Fibroblast of villous mesenchyme (primary cell): ENCODE measurements around the gene DIAPH1. TPM values are rescaled to one million over a fixed set of nuclear protein-coding genes. Genes with fewer than 3 reads are reported as not detected.

Experiments
- DNase-seq: peaks from one replicate; pipeline ENCODE4 v3.0.0-alpha.2; 2010; ENCODE audit warnings: low read depth
- H3K4me3 ChIP-seq: 2 replicates; pipeline ENCODE4 v1.5.1; 2011; ENCODE audit warnings: low read depth, mild to moderate bottlenecking, low read length
- total RNA-seq: library from RNA; depleted of rRNA; stranded (reverse); fragments of >200 nt; gene quantifications from 2 replicates; pipeline ENCODE4 v1.2.3, GENCODE V29; 2012
- TF ChIP-seq, protein P1 (sequence below): IDR thresholded peaks from 2 replicates; pipeline ENCODE4 v1.5.1; 2012; ENCODE audit warnings: low read depth, mild to moderate bottlenecking, low read length; ENCODE audit not compliant: insufficient read depth

The DIAPH1 gene
- total RNA-seq, 1 donor: 26.8 TPM

DNA sequence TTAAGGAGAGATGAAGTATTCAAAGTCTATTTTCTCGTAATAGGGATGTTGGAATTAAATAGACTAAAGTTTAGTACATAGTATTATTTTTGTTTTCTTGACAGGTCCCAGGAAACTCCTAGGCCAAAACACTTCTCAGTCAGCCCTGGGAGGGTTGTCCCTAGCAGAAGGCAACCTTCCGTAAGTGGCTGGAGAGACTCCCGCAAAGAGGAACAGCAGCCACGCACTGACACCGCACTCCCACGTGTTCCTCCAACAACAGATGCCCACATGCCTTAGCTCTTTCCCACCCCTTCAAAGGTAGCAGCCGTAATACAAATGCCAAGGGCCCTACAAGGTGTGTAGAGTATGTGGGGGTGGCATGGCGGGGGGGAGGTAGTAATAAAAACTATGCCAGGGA is 101.5 kb downstream of the DIAPH1 start:
- no peak for DNase-seq
- TF ChIP-seq, protein P1, sequence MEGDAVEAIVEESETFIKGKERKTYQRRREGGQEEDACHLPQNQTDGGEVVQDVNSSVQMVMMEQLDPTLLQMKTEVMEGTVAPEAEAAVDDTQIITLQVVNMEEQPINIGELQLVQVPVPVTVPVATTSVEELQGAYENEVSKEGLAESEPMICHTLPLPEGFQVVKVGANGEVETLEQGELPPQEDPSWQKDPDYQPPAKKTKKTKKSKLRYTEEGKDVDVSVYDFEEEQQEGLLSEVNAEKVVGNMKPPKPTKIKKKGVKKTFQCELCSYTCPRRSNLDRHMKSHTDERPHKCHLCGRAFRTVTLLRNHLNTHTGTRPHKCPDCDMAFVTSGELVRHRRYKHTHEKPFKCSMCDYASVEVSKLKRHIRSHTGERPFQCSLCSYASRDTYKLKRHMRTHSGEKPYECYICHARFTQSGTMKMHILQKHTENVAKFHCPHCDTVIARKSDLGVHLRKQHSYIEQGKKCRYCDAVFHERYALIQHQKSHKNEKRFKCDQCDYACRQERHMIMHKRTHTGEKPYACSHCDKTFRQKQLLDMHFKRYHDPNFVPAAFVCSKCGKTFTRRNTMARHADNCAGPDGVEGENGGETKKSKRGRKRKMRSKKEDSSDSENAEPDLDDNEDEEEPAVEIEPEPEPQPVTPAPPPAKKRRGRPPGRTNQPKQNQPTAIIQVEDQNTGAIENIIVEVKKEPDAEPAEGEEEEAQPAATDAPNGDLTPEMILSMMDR: no peak
- no peak overlapping the region for H3K4me3 ChIP-seq

DNA sequence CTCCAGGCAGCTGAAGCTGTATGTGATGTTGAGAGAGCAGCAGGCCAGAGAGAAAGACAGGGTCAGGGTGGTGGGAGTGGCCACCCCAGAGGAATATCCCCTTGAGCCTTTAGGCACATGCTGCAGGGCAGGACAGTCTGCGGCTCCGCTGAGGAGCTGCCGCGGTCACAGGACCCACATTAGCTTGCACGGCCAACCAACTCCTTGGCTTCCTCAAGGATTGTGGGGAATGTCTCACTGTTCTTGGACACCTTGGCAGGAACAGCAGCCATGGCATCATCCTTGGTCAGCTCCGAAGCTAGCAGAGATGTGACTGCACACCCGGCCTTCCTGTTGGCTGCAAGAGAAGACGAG is 102.2 kb downstream of the DIAPH1 start:
- no peak overlapping the region for H3K4me3 ChIP-seq
- no peak for DNase-seq
- TF ChIP-seq, protein P1: no peak

DNA sequence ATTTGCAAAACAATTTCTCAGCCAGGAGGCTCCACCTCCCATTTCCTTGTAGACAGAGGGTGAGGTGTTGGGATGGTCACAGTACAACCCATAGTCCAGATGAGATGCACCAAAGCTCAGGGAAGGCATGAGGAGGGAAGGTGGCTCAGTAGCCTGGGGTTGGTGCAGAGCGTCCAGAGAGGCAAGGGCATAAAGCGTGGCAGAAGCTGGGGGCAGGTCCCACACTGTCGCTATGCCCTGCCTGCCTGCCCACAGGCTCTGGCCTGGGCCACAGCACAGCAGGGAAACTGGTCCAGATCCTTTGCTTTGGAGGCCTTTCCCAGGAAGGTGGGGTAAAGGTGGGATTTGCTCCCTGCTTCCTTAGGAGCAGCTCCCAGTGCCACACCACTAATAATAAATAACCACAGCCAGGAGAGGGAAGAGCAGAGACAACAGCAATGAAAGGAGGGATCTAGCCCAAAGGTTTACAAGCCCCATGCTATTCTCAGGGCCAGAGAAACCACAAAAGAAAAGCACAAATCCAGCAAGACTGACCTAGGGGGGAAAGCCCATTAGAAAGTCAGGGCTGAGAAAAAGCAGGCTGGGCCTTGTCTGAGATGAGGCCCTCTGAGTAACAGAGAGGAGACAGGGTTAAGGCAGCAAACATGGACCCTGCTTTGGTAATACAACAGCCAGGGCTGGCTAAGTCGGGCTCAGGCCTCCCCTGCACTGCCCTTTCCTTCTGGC is 102.7 kb downstream of the DIAPH1 start:
- peak; percentile 88 for DNase-seq
- TF ChIP-seq, protein P1: no peak
- no peak overlapping the region for H3K4me3 ChIP-seq

DNA sequence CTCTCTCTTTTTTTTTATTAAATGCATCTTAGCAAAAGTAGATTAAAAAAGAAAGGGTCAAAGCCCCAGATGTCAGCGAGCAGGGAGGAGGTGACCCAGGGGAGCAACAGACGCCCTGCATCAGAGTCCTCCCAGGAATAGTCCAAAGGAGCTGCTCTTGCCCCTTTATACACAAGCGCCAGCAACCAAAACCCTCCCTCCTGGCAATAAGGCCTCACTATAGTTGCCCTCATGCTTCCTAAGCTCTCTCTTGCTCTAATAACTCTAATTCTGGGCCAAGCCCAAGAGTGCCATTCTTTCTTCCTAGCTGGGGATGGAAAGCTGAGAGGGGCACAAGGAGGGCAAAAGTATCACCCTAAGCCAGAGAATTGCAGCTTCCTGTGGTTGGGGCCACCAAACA is 103.7 kb downstream of the DIAPH1 start:
- TF ChIP-seq, protein P1: no peak
- no peak for DNase-seq
- no peak overlapping the region for H3K4me3 ChIP-seq

DNA sequence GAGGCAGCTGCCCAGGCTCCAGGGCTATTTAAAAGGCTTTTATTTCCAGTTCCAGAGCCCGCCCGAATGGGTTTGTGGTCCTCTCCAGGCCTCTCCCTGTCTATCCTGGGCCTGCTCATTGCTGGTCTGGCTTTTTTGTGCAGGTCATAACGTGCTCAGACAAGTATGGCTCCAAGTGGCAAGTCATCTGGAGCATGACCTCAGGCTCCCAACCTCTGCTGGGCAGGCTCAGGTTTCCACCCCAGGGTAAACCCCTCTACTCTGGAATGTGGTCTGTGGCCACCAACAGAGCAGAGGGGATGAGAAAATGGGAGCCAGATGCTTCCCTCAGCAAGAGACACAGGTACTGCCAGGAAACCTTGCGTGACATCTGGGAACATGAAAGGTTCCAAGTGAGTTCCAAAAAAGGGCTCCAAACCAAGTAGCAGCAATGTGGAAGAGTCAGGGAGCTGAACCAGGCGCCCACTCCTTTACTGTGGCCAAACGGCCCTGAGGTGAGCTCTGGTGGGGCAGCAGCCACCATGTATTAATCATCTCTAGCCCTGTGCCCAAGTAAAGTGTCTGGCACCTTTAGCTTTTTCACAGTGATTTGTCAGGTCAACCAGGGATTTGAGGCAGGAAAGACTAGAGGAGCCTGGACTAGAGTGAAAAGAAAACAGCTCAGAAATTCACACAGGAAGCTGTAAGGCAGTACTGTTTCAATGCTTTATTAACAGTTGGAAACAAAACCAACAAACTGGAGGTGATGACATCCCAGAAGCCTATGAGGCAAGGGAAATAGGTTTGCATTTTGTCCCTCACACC is 104.3 kb downstream of the DIAPH1 start:
- TF ChIP-seq, protein P1: no peak
- DNase-seq: peak; percentile 54

DNA sequence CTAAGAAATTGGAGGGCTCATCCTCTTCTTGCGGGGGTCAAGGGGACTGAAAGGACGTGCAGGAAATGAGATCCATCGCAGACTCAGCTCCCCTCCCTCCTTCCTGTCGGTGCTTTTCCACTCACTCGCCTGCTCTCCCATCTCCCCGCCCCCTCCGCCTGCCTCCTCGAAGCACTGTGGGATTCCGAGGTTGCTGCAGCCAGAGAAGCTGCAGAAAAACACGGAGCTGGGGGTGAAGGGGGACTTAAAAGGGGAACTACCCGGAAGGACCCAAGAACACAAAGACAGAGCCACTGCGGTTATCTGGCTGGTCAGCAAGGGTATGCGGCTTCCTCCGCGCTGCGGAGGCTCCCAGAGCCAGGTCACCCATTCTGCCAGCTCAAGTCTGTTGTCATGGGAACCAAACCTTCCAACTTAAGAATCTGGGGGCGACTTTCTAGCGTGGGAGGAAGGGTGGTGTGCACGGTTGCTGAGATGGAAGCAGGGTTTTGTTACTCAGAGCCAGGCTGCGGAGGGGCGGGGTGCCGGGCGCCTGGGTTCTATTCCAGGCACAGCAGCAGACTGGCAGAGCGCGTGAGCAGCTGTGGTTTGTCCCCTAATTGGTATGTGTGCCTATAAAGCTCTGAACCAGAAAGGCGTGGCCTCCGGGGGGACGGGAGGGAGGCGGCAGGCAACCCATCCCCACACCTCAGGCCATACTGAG is 105.0 kb downstream of the DIAPH1 start:
- peak; percentile 96 for DNase-seq
- H3K4me3 ChIP-seq: peak overlapping the region; percentile 60
- TF ChIP-seq, protein P1: no peak

More for the DNA sequence above, 104.3 kb downstream of the DIAPH1 start:
- peak overlapping the region; percentile 60 for H3K4me3 ChIP-seq
